Spleen (tissue), 7 donors: Measurements from ENCODE around the gene SMPD1.

Source experiments
- POLR2A ChIP-seq, 3 donors: fragments of 450-650 bp; IDR thresholded peaks; one replicate each; pipeline ENCODE4 v1.5.1; 2017; ENCODE audit warnings: antibody characterized with exemption in 3 of 3, mild to moderate bottlenecking in 1 of 3
- POLR2AphosphoS5 ChIP-seq, 3 donors: sonication (generic); formaldehyde crosslinking; IDR thresholded peaks; one replicate each; pipeline ENCODE4 v1.5.1; 2017; ENCODE audit warnings: antibody characterized with exemption in 3 of 3
- TF ChIP-seq, protein P1 (sequence below), 11 experiments: fragments of 200-600 bp in 7 of 11; fragments of 450-650 bp in 4 of 11; sonication (generic) in 4 of 11; IDR thresholded peaks in 8 of 11; conservative IDR thresholded peaks in 3 of 11; 1 replicate in 7 of 11; 2 replicates in 4 of 11; pipeline versions ENCODE4 v1.4.0 to v1.8.0; 2016 to 2021; ENCODE audit warnings: antibody characterized with exemption in 11 of 11, inconsistent platforms in 4 of 11, mild to moderate bottlenecking in 1 of 11
- donor health status: DM: no; HTN: no; CAD: no; lungs with moderate emphysema.
- donor health status: DM: no; HTN: no; CAD: no.
- donor health status: DM: no; HTN: no; CAD: no.

DNA sequence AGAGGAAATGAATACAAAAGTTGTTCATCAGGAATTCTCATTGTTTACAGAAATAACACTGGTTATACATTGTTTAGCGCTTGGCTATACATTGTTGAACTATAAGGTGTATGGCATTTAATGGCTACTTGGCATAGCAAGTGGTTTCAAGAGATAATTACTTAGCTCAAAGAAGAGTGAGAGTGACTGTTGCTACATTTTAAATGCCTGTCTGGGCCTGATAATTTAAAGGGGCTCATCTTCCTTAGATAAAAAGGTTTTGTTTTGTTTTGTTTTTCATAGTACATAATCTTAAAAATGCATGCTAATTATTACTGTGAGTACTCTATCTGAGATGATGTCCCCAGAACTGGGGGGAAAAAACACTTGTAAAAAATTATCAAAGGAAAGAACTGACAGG is 1.5 kb upstream of the SMPD1 start:
- TF ChIP-seq, protein P1, sequence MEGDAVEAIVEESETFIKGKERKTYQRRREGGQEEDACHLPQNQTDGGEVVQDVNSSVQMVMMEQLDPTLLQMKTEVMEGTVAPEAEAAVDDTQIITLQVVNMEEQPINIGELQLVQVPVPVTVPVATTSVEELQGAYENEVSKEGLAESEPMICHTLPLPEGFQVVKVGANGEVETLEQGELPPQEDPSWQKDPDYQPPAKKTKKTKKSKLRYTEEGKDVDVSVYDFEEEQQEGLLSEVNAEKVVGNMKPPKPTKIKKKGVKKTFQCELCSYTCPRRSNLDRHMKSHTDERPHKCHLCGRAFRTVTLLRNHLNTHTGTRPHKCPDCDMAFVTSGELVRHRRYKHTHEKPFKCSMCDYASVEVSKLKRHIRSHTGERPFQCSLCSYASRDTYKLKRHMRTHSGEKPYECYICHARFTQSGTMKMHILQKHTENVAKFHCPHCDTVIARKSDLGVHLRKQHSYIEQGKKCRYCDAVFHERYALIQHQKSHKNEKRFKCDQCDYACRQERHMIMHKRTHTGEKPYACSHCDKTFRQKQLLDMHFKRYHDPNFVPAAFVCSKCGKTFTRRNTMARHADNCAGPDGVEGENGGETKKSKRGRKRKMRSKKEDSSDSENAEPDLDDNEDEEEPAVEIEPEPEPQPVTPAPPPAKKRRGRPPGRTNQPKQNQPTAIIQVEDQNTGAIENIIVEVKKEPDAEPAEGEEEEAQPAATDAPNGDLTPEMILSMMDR (IDR thresholded peaks at IDR 0.05 in 8 of 11, conservative IDR thresholded peaks at IDR 0.05 in 3 of 11), result no peak
- no peak for TF ChIP-seq POLR2AphosphoS5 (IDR thresholded peaks at IDR 0.05)
- no peak for TF ChIP-seq POLR2A (IDR thresholded peaks at IDR 0.05)
